Measurements from ENCODE around the gene TBCCD1.
A peak's percentile ranks its signal among the peaks of the same experiment; 100 is the strongest.
"Not testable (repeated sequence)": the region's sequence is repeated elsewhere in the genome, so short reads cannot be mapped to it uniquely, and the experiment has no call there.

The TBCCD1 gene

GRCh38 chr3:186551387-186551786 is 15.8 kb downstream of the TBCCD1 start:
- DNase-seq, result no peak

DNA sequence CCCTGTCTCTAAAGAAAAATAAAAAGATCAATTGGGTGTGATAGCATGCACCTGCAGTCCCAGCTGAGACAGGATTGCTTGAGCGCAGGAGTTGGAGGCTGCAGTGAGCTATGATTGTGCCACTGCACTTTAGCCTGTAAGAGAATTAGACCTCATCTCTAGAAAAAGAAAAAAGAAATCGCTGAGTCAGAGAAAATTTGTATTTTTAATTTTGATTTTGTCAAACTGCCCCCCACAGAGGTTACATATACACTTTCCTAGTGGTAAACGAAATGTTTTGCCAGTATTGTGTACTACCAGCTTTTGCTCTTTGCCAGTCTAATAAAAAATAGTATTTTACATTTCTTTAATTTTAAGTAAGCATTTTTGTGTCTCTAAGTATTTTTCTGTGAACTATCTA is 17.6 kb downstream of the TBCCD1 start:
- no peak for DNase-seq

- DNase-seq, result no peak
Observed at GRCh38 chr3:186544281-186544680, 22.9 kb downstream of the TBCCD1 start, which contains the start of gene CRYGS. Gene CRYGS (minus strand): TSS chr3:186544380. CDS start chr3:186544326, 54 bp downstream.

GRCh38 chr3:186540835-186541226 is 26.3 kb downstream of the TBCCD1 start:
- no peak for DNase-seq

DNA sequence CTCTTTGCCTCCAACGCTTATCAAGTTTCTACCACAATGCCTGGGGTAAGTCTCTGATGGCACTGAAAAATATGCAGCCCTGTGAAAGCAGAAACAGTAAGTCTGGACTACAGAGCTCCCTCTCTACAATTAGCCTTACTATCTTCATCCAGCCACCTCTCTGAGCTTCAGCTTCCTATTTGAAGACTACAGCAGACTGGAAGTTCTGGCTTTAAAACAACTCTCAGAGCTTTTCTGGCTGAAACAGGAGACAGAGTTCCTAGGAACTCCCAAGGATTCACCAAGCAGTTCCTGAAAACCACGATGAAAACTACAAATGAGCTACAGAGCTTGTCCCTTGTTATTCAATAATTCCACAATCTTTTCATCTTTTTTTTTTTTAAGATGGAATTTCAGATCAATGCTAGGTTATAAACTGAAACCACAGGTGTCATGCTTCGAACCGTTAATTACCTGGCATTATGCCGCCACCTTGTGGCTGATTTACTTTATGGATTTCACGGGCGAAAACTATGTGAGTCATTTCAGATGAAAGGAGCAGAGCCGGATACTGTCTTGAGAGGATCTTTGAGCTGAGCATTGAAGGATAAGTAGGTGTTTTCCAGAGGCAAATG is 26.8 kb downstream of the TBCCD1 start:
- peak; percentile 58 for DNase-seq

- DNase-seq, result no peak
Observed at GRCh38 chr3:186538779-186539178, 28.4 kb downstream of the TBCCD1 start.

GRCh38 chr3:186536883-186537844 is 30.0 kb downstream of the TBCCD1 start:
- no peak for DNase-seq

DNA sequence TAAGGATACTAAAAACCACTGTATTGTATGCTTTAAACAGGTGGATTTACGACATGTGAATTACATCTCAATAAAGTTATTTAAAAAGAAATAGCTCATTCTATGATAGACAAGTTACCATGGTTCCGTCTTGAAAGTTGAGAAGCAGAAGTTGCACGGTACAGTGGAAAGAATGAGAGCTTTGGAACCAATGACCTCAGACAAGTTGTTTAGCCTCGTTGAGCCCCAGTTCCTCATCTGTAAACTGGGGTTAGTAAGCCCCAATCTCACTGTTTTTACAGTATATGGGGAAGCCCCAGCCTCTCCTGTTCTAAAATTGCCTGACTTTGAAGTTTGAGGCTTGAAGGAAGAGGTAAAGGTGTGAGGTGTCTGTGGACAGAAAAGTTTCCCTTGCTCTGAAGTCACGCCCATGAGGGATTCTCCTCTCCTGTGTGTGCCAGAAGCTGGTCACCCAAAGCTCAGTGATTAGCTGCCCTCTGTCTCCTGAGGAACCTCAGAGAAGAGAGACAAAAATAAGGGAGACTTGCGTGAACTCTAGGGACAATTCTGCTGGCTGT is 32.9 kb downstream of the TBCCD1 start:
- DNase-seq, result no peak

DNA sequence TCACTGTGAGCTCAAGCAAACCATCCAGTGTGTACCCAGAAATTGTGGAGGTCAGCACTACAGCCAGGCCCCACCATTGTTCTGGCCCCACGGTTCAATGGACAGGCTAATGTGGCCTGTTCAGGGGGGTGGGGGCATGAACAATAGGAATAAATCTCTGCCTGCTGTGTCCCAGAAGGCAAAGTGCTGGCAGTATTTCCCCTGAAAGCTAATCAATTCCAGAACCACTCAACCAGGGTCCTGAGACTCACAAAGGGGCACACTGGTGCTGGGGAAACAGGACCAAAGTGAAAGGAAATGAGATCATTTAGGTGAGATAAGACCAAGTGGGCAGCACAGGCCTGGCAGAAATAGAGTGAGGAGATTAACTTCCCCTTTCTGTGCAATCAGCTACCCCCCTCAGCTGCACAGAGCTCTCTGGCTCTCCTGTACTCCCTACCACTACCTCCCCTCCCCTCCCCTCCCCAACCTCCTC is 34.5 kb downstream of the TBCCD1 start:
- DNase-seq, result no peak

- DNase-seq, result not testable (repeated sequence)
Observed at GRCh38 chr3:186531694-186532093, 35.4 kb downstream of the TBCCD1 start.

DNA sequence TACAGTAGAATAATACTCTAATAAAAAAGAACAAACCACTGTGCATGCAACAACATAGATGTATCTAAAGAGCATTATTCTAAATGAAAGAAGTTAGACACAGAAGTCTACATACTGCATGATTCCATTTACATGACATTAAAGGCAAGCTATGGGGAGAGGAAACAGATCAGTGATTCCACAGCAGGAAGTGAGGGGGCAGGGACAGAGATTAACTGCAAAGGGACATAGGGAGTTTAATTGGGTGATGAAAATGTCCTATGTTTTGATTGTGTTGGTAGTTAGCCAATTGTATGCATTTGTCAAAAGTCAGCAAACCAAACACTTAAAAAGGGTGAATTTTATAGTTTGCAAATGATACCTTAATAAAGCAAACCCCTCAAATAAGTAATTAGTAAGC is 36.7 kb downstream of the TBCCD1 start:
- no peak for DNase-seq

GRCh38 chr3:186529201-186529999 is 37.7 kb downstream of the TBCCD1 start:
- DNase-seq, result no peak

- DNase-seq, result no peak
Observed at GRCh38 chr3:186526256-186526606, 40.9 kb downstream of the TBCCD1 start.

DNA sequence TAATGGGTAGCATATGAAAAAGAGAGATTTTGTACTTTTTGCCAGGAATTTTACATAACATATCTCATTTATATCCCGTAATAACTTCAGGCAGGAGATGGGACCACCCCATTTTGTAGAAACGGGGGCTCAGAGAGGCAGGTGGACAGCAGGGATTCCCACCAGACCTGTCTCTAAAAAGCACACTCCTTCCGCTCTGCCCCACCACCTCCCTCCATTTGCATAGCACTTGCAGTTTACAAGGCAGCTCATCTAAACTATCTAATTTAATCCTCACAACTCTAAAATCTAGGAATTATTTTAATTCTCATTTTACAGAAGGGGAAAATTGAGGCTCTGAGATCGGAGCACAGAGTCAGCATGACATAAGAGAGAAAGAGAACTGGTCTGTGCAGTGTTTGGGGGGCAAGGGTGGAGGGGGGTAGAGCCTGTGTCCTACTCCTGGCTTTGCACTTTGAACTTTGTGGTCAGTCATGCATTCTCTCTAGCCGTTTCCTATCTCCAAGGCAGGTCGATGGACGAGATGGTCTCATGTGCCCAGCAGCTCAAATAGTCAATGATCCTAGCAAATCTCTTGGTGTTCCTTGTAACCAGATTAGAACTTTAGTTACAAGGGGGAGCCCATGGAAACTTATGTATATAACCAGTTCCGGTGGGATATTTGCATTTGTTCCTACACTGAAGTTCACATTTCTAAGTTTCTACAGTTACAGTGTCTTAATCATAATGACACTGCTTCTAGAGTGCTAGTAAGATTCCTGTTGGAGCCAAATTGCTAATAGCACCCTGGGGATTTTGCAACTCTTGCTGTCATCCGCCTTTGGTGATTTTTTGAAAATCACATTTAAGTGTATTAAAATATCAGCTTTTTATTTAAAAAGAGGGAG is 41.5 kb downstream of the TBCCD1 start:
- DNase-seq, result no peak

GRCh38 chr3:186524616-186525015 is 42.5 kb downstream of the TBCCD1 start:
- DNase-seq, result no peak

GRCh38 chr3:186523434-186523833 is 43.7 kb downstream of the TBCCD1 start:
- DNase-seq, result no peak

DNA sequence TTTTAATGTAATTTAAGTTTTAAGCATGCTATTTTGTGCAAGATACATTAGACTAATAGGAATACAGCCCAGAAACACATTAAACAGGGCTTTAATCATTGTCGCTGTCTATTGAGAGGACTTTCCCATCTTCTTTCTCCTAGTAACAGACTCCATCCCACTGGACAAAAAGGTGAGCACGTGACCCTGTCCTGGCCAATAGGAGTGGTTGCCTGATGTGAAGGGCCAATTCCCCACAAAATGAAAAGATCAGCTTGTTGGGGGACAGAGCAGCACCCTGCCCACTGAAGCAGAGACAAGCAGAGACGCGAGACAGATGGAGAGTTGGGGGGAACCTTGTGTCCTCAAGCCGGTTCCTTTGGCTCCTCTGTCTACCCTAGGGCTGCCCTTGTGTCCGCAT is 44.1 kb downstream of the TBCCD1 start:
- DNase-seq, result no peak

DNA sequence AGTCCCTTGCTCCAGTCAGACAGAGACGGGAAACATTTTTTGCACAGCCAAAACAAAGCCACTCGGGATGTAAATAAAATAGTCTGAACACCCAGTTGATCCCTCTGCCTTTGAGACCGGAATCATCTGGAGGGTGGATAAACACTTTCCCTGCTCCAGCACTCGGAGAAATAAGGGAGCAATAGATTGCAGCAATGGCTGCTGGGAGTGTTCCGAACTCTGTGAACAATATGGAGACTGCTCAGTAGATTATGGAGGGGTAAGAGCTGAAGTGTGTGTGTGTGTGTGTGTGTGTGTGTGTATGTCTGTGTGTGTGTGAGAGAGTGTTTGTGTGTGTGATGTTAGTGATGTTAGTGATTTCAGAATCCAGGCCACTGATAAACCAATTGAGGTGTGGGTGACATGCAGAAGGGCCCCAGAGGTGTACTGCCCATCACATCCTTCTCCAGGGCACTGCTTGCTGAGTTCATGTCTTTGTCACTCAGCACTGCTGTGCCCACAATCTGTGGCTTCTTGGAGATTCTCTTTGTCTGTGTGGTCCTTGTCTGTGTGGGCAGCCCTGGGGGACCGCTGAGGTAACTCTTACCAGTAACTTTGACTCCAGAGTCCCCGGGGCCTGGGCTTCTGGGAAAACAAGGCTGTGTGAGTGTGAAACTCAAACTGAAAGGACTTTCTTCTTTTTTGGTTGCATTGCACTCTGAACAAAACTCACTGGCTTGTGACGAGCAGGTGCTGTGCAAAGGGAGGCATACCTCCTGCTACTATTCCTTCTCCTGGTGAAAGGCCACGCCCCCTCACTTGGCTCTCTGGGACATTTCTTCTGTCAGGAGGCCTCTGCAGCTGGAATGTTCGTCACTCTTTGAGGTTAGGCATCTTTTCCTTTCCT is 45.9 kb downstream of the TBCCD1 start:
- no peak for DNase-seq

DNA sequence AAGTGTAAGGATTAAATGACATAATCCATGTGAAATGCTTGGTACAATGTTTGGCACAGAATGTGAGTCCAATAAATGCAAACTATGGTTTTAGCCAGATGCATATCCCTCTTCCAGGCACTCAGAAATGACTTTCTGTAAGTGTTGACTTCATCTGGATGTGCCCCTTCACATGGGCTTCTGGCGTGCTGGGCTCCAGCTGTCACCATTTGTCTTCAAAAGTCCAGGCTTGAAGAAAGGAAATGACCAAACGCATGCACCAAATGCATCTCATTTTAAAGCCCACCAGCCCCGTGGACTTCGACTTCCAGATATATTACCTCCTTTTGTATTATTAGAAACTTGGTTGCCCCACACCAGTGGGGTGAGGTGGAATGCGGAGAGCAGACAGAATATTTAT is 46.7 kb downstream of the TBCCD1 start:
- DNase-seq, result no peak

DNA sequence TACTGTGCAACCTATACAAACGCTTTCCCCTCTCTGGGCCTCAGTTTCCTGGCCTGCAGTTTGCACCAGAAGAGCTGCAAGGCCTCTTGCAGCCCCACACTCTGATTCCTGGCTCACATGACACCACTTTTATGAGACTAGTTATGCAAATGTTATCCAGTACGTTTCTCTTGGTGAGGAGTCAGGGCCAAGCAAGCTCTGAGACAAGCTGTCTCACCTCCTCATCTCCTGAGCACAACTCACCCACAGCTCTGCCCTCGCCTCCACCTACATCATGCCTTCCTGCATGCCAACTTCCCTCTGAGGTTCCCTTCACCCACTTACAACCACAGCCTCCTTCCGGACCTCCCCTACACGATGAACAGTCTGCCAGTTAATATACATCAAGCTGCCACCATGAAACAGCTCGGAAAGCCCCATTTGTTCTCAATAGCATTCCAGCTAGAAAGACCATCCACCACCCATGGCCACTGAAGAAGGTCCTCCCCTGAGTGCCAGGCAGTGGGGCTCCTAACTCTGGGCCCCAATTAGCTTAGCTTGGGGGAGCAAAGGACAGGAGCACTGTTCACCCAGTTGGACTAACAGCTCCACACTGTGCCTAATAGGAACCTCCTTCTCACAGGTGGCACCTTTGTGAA is 48.0 kb downstream of the TBCCD1 start:
- no peak for DNase-seq
